K562 (cell line): ENCODE data around the gene CSNK1D. TPM values are rescaled to one million over a fixed set of nuclear protein-coding genes. Genes with fewer than 3 reads are reported as not detected.

ENCODE experiments used
- CTBP1 ChIP-seq: fragments of 450-650 bp; IDR thresholded peaks from 2 replicates; pipeline ENCODE4 v1.6.1; 2016; ENCODE audit warnings: borderline replicate concordance
- HNRNPUL1 ChIP-seq: fragments of 200-400 bp; formaldehyde crosslinking; IDR thresholded peaks from 2 replicates; pipeline ENCODE4 v1.6.1; 2017; ENCODE audit warnings: low read length
- POLR3A ChIP-seq: IDR thresholded peaks from 2 replicates; pipeline ENCODE4 v1.6.1; 2011; ENCODE audit warnings: borderline replicate concordance, mild to moderate bottlenecking, moderate library complexity; ENCODE audit not compliant: insufficient read length, insufficient read depth; ENCODE audit errors: extremely low read depth
- RBM25 ChIP-seq: fragments of 200-400 bp; formaldehyde crosslinking; IDR thresholded peaks from 2 replicates; pipeline ENCODE4 v1.6.1; 2018; ENCODE audit warnings: low read length, low read depth, moderate library complexity; ENCODE audit not compliant: severe bottlenecking
- RFX1 ChIP-seq: fragments of 450-650 bp; IDR thresholded peaks from 2 replicates; pipeline ENCODE4 v1.6.1; 2016; ENCODE audit warnings: mild to moderate bottlenecking, moderate library complexity
- STAT5A ChIP-seq: IDR thresholded peaks from 2 replicates; pipeline ENCODE4 v1.6.1; 2012; ENCODE audit warnings: low read length, inconsistent platforms, borderline replicate concordance
- SUPT5H ChIP-seq: fragments of 450-650 bp; IDR thresholded peaks from 2 replicates; pipeline ENCODE4 v1.6.1; 2016
- TEAD4 ChIP-seq, 2 experiments: sonication (generic) in 1 of 2; formaldehyde crosslinking in 1 of 2; IDR thresholded peaks; 2 replicates each; pipeline versions ENCODE4 v1.6.1 to v1.8.0; 2012 to 2022; ENCODE audit warnings: borderline replicate concordance in 1 of 2, inconsistent platforms in 1 of 2, low read length in 1 of 2, mild to moderate bottlenecking in 1 of 2, missing genetic modification reagents in 1 of 2
- polyA plus RNA-seq, 8 experiments: library from polyadenylated mRNA; depleted of rRNA in 4 of 8; stranded (reverse) in 5 of 8; unstranded in 3 of 8; fragments of >200 nt; fragmentation: Nextera tagmentation in 2 of 8; fragmentation: Illumina TruSeq in 1 of 8; extraction: Ambion mirVana in 2 of 8; extraction: Trizol in 1 of 8; gene quantifications; 2 replicates each; pipeline versions ENCODE4 v1.2.1 to v1.2.3, GENCODE V29; 2011 to 2014; ENCODE audit warnings: inconsistent platforms in 1 of 8, missing spikeins in 1 of 8
- total RNA-seq, 7 experiments: library from RNA; depleted of rRNA in 6 of 7; stranded (reverse); fragments of >200 nt in 6 of 7; fragmentation: Illumina TruSeq in 2 of 7; extraction: Trizol in 2 of 7; gene quantifications; 2 replicates each; pipeline versions ENCODE4 v1.2.1 to v1.2.3, GENCODE V29; 2011 to 2021; ENCODE audit warnings: low replicate concordance in 1 of 7
- TF ChIP-seq, protein P1 (sequence below): fragments of 200-800 bp; sonication (Bioruptor generic); IDR thresholded peaks from 2 replicates; pipeline ENCODE4 v1.6.1; 2016; ENCODE audit warnings: missing genetic modification characterization, missing compliant biosample characterization
- TF ChIP-seq, protein P2 (sequence below), 2 experiments: fragments of 200-800 bp in 1 of 2; sonication (Bioruptor generic) in 1 of 2; sonication (generic) in 1 of 2; formaldehyde crosslinking in 1 of 2; IDR thresholded peaks in 1 of 2; conservative IDR thresholded peaks in 1 of 2; 2 replicates each; pipeline versions ENCODE4 v1.5.0 to v1.6.1; 2016 to 2020; ENCODE audit warnings: missing compliant biosample characterization in 1 of 2, missing genetic modification characterization in 1 of 2, missing genetic modification reagents in 1 of 2
- TF ChIP-seq, protein P3 (sequence below): fragments of 450-650 bp; formaldehyde crosslinking; IDR thresholded peaks from 2 replicates; pipeline ENCODE4 v1.4.0; 2022; ENCODE audit warnings: missing genetic modification characterization
- TF ChIP-seq, protein P4 (sequence below): IDR thresholded peaks from 3 replicates; pipeline ENCODE4 v1.6.1; 2011; ENCODE audit warnings: borderline replicate concordance, mild to moderate bottlenecking; ENCODE audit not compliant: insufficient read length, insufficient read depth
- TF ChIP-seq, protein P5 (sequence below): sonication (generic); formaldehyde crosslinking; IDR thresholded peaks from 2 replicates; pipeline ENCODE4 v1.8.0; 2023; ENCODE audit warnings: mild to moderate bottlenecking, missing genetic modification reagents

CSNK1D gene
- total and polyA plus RNA-seq, 9 of the 15 experiments (the other 6 are each of a cell fraction or from before 2014, with no cell fraction given), result 6.5 to 133 (median 41.3) TPM

DNA sequence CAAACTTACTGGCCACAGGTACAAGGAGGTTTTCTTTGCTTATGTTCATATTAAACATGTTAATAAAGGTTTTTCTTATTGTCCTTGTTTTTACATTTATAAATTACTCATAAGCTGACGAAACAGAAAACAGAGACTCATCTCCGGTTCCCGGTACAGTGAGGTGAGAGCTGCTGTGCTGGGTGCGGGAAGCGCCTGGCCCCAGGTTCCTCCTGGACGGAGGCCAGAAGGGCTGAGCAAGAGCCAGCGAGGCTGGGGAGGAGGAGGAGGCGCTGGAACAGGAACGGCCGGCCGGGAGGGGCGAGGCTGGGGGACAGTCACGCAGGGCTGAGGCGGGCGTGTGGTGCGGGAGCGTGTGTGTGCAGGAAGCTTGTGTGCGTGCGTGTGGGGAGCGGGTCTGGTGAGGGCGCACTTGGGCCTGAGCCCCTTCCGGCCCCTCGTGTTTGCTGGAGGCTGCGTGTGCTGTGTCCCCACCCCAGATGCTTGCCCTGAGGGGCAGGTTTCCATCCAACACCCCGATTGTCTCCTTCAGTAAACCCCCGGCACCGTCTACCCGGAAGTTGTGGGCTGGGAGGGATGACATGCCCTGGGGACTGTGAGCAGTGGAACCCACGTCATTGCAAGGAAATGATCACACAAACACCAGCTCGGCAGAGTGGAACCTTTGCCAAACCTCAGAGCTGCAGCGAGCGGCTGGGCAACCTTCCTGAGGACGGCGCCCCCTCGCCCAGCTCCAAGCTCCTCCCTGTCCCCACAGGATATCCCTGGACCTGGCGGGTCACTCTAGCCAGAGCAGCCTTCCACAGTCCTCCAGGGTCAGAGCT, 24.4 kb upstream of the CSNK1D start (continued):
- TF ChIP-seq, protein P1, sequence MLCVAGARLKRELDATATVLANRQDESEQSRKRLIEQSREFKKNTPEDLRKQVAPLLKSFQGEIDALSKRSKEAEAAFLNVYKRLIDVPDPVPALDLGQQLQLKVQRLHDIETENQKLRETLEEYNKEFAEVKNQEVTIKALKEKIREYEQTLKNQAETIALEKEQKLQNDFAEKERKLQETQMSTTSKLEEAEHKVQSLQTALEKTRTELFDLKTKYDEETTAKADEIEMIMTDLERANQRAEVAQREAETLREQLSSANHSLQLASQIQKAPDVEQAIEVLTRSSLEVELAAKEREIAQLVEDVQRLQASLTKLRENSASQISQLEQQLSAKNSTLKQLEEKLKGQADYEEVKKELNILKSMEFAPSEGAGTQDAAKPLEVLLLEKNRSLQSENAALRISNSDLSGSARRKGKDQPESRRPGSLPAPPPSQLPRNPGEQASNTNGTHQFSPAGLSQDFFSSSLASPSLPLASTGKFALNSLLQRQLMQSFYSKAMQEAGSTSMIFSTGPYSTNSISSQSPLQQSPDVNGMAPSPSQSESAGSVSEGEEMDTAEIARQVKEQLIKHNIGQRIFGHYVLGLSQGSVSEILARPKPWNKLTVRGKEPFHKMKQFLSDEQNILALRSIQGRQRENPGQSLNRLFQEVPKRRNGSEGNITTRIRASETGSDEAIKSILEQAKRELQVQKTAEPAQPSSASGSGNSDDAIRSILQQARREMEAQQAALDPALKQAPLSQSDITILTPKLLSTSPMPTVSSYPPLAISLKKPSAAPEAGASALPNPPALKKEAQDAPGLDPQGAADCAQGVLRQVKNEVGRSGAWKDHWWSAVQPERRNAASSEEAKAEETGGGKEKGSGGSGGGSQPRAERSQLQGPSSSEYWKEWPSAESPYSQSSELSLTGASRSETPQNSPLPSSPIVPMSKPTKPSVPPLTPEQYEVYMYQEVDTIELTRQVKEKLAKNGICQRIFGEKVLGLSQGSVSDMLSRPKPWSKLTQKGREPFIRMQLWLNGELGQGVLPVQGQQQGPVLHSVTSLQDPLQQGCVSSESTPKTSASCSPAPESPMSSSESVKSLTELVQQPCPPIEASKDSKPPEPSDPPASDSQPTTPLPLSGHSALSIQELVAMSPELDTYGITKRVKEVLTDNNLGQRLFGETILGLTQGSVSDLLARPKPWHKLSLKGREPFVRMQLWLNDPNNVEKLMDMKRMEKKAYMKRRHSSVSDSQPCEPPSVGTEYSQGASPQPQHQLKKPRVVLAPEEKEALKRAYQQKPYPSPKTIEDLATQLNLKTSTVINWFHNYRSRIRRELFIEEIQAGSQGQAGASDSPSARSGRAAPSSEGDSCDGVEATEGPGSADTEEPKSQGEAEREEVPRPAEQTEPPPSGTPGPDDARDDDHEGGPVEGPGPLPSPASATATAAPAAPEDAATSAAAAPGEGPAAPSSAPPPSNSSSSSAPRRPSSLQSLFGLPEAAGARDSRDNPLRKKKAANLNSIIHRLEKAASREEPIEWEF (CRISPR knock-in tag), result 0 out of 2 replicates have a peak, but pooled peaks have one; percentile 41
- TF ChIP-seq, protein P2, sequence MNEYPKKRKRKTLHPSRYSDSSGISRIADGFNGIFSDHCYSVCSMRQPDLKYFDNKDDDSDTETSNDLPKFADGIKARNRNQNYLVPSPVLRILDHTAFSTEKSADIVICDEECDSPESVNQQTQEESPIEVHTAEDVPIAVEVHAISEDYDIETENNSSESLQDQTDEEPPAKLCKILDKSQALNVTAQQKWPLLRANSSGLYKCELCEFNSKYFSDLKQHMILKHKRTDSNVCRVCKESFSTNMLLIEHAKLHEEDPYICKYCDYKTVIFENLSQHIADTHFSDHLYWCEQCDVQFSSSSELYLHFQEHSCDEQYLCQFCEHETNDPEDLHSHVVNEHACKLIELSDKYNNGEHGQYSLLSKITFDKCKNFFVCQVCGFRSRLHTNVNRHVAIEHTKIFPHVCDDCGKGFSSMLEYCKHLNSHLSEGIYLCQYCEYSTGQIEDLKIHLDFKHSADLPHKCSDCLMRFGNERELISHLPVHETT (CRISPR knock-in tag; conservative IDR thresholded peaks at IDR 0.05 in 1 of 2, IDR thresholded peaks at IDR 0.05 in 1 of 2), result peak in 1 of 2 experiments; percentile 82; a peak in 2 of 4 replicates
- TF ChIP-seq SUPT5H (peak; percentile 58; the same call in 1 of the 2 replicates), RBM25 (no peak), HNRNPUL1 (no peak), CTBP1 (peak; percentile 70; the same call in 1 of the 2 replicates), TEAD4 (IDR thresholded peaks at IDR 0.05; ENCODE audit: low read length) (no peak; the same call in 1 of the 2 replicates), TEAD4 (CRISPR knock-in tag; IDR thresholded peaks at IDR 0.05; ENCODE audit: borderline replicate concordance) (no peak), POLR3A (no peak), STAT5A (no peak), RFX1 (no peak)
- TF ChIP-seq, protein P3, sequence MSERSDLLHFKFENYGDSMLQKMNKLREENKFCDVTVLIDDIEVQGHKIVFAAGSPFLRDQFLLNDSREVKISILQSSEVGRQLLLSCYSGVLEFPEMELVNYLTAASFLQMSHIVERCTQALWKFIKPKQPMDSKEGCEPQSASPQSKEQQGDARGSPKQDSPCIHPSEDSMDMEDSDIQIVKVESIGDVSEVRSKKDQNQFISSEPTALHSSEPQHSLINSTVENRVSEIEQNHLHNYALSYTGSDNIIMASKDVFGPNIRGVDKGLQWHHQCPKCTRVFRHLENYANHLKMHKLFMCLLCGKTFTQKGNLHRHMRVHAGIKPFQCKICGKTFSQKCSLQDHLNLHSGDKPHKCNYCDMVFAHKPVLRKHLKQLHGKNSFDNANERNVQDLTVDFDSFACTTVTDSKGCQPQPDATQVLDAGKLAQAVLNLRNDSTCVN (CRISPR knock-in tag), result no peak
- TF ChIP-seq, protein P4, sequence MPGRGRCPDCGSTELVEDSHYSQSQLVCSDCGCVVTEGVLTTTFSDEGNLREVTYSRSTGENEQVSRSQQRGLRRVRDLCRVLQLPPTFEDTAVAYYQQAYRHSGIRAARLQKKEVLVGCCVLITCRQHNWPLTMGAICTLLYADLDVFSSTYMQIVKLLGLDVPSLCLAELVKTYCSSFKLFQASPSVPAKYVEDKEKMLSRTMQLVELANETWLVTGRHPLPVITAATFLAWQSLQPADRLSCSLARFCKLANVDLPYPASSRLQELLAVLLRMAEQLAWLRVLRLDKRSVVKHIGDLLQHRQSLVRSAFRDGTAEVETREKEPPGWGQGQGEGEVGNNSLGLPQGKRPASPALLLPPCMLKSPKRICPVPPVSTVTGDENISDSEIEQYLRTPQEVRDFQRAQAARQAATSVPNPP, result no peak
- TF ChIP-seq, protein P5, sequence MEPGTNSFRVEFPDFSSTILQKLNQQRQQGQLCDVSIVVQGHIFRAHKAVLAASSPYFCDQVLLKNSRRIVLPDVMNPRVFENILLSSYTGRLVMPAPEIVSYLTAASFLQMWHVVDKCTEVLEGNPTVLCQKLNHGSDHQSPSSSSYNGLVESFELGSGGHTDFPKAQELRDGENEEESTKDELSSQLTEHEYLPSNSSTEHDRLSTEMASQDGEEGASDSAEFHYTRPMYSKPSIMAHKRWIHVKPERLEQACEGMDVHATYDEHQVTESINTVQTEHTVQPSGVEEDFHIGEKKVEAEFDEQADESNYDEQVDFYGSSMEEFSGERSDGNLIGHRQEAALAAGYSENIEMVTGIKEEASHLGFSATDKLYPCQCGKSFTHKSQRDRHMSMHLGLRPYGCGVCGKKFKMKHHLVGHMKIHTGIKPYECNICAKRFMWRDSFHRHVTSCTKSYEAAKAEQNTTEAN (CRISPR knock-in tag), result peak; percentile 64; the same call in 1 of the 2 replicates
